Astrocyte of the spinal cord (primary cell): ENCODE measurements around the gene CNNM1.

ENCODE experiments used
- DNase-seq: peaks from one replicate; pipeline ENCODE4 v3.0.0; 2011; ENCODE audit warnings: low read depth, low spot score
- H3K4me3 ChIP-seq: 2 replicates; pipeline ENCODE4 v1.5.1; 2011; ENCODE audit warnings: low read depth, mild to moderate bottlenecking, low read length, moderate library complexity
- in situ Hi-C: cut with HindIII; loops from 2 replicates; pipeline ENCODE4 v1.10.0; 2017; ENCODE audit warnings: low sequenced_read_pairs
- TF ChIP-seq, protein P1 (sequence below): IDR thresholded peaks from 2 replicates; pipeline ENCODE4 v1.5.1; 2012; ENCODE audit warnings: low read depth, mild to moderate bottlenecking, low read length, inconsistent platforms

CNNM1 gene

DNA sequence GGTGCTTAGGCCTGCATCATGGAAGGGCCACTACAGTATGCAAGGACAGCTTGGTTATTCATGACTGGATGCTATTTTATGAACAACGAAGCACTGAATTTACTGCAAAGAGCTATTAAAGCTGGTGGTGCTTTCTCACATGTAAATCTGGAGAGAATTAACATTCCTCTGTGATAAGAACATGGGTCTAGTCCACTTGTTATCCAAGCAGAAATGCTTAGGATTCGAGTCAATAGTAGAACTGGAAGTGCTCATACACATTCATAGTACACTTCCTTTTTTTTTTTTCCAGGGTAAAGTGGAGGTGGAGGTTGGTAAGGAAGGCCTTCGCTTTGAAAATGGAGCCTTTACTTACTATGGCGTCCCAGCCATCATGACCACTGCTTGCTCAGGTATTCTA lies 35.0 kb downstream of the CNNM1 start:
- TF ChIP-seq, protein P1, sequence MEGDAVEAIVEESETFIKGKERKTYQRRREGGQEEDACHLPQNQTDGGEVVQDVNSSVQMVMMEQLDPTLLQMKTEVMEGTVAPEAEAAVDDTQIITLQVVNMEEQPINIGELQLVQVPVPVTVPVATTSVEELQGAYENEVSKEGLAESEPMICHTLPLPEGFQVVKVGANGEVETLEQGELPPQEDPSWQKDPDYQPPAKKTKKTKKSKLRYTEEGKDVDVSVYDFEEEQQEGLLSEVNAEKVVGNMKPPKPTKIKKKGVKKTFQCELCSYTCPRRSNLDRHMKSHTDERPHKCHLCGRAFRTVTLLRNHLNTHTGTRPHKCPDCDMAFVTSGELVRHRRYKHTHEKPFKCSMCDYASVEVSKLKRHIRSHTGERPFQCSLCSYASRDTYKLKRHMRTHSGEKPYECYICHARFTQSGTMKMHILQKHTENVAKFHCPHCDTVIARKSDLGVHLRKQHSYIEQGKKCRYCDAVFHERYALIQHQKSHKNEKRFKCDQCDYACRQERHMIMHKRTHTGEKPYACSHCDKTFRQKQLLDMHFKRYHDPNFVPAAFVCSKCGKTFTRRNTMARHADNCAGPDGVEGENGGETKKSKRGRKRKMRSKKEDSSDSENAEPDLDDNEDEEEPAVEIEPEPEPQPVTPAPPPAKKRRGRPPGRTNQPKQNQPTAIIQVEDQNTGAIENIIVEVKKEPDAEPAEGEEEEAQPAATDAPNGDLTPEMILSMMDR, result no peak
- DNase-seq, result peak; percentile 13
- H3K4me3 ChIP-seq, result no peak overlapping the region
- in situ Hi-C loops, result no loop called here

DNA sequence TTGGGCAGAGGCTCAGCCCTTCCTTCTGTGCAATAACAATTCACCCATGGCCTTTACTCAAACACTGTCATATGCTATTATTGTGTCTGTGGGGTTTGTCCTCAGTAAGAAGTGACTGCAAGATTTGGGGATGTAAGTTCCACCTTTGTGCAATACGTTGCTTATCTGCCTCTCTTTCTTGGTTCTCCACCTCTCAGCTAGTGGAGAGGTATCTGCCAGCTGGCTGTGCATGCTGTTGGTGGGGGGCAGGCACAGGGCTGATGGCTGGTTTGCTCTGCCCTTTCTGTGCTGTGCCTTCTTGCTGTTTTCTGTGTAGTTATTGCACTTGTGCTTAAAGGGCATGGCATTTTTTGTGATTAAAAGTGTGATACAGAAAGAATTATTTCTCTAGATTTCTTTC lies 36.2 kb downstream of the CNNM1 start:
- TF ChIP-seq, protein P1, result no peak
- no peak overlapping the region for H3K4me3 ChIP-seq
- no peak for DNase-seq
- in situ Hi-C loops, result no loop called here

DNA sequence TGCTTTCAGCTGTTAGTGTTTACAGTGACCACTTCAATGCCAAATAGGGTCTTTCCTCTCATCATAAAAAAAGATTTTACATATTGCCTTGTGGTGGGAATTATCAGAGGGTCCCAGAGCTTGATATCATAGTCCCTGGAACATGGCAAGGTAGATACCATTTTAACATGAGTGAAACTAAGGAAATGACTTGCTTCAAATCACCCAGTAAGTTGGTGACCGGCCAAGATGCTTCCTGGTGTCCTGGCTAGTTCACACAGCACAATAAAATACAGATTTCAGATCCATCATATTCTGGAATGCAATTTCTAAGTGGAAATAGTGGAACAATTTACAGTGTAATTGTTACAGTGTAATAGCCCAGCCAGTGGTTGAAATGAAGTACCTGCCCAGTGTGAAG lies 36.6 kb downstream of the CNNM1 start:
- TF ChIP-seq, protein P1, result no peak
- no peak for DNase-seq
- no peak overlapping the region for H3K4me3 ChIP-seq
- in situ Hi-C loops, result no loop called here

DNA sequence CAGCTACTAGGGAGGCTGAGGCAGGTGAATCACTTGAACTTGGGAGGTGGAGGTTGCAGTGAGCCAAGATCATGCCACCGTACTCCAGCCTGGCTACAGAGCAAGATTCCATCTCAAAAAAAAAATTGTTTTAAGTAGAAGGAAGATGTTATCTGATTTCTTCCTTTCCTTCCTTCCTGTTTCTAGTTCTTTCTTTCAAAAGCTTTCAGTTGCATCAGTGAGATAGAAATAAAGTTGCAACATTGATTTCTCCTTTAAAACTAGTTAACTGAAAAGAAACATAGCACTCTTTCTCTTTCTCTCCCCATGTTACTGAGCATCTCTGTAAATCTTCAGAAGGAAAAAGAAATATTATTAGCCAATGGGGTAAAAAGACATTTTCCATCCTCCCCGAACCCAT lies 37.5 kb downstream of the CNNM1 start:
- in situ Hi-C loops, result no loop called here

DNA sequence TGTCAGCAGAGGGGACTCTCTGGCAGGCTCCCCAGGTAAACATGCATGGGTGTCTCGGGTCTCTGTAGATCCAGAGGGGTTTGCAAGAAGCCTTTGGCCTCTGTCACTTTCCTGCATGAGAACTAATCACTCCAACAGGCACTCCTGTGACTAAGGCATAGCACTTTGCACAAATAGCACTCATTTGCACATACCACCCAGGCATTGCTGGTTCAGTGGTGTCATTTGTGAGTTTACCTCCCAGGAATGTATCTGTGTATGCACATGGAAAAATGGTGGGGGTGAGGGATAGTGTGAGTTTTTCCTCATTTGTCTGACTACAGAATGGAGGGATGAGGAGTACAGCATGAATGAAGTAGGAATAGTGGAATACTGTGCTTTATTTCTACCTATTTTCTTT lies 39.5 kb downstream of the CNNM1 start:
- H3K4me3 ChIP-seq, result no peak overlapping the region
- in situ Hi-C loops, result no loop called here
- TF ChIP-seq, protein P1, result no peak
- no peak for DNase-seq

More for the DNA sequence above, 37.5 kb downstream of the CNNM1 start:
- TF ChIP-seq, protein P1, result no peak
- no peak for DNase-seq
- H3K4me3 ChIP-seq, result no peak overlapping the region

DNA sequence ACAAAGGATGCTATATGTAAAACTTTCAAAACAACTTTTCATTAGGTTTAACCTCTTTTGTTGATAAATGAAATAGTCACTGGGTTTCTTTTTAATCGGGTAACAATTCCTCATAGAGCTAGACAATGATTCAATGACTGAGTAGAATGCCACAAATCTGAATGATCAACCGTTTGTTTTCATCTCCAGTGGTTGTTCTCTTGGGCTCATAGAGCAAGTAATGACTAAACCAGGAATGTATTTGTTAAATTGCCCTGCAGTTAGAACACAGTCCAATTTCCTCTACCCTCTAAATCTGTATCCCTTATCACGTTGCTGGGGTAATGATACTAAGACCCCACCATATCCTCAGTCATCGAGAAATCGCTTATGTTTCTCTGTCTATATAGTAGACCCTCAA lies 40.0 kb downstream of the CNNM1 start:
- in situ Hi-C loops, result no loop called here
- DNase-seq, result peak; percentile 15
- H3K4me3 ChIP-seq, result no peak overlapping the region
- TF ChIP-seq, protein P1, result no peak

DNA sequence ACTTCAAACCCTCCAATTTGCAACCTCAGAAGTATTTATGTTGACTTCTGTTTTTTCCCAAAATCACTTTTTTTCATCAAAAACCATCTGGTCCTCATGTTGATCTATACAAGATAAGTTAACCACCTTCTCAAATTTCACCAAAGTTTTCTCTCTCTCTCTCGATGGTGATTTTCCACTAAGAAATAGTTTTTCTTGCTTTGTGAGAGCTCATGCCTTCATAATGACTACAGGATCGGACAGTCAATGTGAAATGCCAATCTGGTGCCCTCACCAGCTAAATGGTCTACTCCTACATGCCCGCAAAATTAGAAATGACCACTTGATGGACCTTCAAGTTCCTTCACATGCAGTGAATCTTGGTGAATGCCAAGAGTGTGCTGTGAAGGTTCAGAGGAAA lies 40.4 kb downstream of the CNNM1 start:
- DNase-seq, result peak; percentile 25
- no peak overlapping the region for H3K4me3 ChIP-seq
- TF ChIP-seq, protein P1, result no peak
- in situ Hi-C loops, result no loop called here
